HEK293 (cell line): Measurements from ENCODE around the gene RPL11.

Experiments
- ZBTB7A ChIP-seq: fragments of 450-650 bp; formaldehyde crosslinking; IDR thresholded peaks from 2 replicates; pipeline ENCODE4 v1.5.1; 2016; ENCODE audit warnings: low read depth, missing biosample characterization, missing genetic modification characterization
- ZNF670 ChIP-seq: fragments of 450-650 bp; formaldehyde crosslinking; IDR thresholded peaks from 2 replicates; pipeline ENCODE4 v1.5.1; 2016; ENCODE audit warnings: missing biosample characterization, missing genetic modification characterization, low read depth

- no peak for TF ChIP-seq ZNF670
- TF ChIP-seq ZBTB7A = no peak
Measured at GRCh38 chr1:23732363-23733224, 41.0 kb downstream of the RPL11 start.
